ENCODE measurements around the gene EIF1B. TPM values are rescaled to one million over a fixed set of nuclear protein-coding genes. Genes with fewer than 3 reads are reported as not detected.
A peak's percentile ranks its signal among the peaks of the same experiment; 100 is the strongest.

Gene EIF1B
- total RNA-seq (ENCODE audit: low replicate concordance) = 55.2 and 81.8 TPM in 2 replicates
- long read RNA-seq, transcript EIF1B-201 (4 exons, 1,010 nt) = major isoform, 61 of 66 reads
- long read RNA-seq, partial matches to known transcripts = 1 of 66 reads
- long read RNA-seq, other reads (novel, unspliced or antisense) = 0 of 66 reads

- Mint-ChIP-seq H3K27me3 (no peaks in the 10 kb centered on the region), H3K27ac (peak within 1 kb of the TSS; percentile 99), H3K9me3 (no peaks in the 10 kb centered on the region), H3K36me3 (peaks cover 28% of the 10 kb centered on the region), H3K4me1 (ENCODE audit: unreplicated experiment) (peaks cover 18% of the 10 kb centered on the region), H3K4me3 (peak within 1 kb of the TSS; percentile 98)
- peak; percentile 99 for DNase-seq (ENCODE audit: extremely low spot score, unreplicated experiment)
- peak; percentile 92 for TF ChIP-seq CTCF (conservative IDR thresholded peaks at IDR 0.05)
Observed at GRCh38 chr3:40309418-40309924, at the start of gene EIF1B. Gene EIF1B, plus strand, starts transcription at chr3:40309707. Its CDS starts 235 bp downstream, at chr3:40309942.

GRCh38 chr3:40262331-40262730 is 47.2 kb upstream of the EIF1B start:
- no peak for TF ChIP-seq CTCF (conservative IDR thresholded peaks at IDR 0.05)
- H3K4me1 Mint-ChIP-seq (ENCODE audit: unreplicated experiment) = no peaks in the 10 kb centered on the region
- H3K27ac Mint-ChIP-seq = no peak overlapping the region
- H3K36me3 Mint-ChIP-seq = no peaks in the 10 kb centered on the region
- DNase-seq (ENCODE audit: extremely low spot score, unreplicated experiment) = no peak
- H3K4me3 Mint-ChIP-seq = no peak overlapping the region
- H3K9me3 Mint-ChIP-seq = no peaks in the 10 kb centered on the region
- peaks cover 60% of the 10 kb centered on the region for H3K27me3 Mint-ChIP-seq

- no peak overlapping the region for H3K27ac Mint-ChIP-seq
- DNase-seq (ENCODE audit: extremely low spot score, unreplicated experiment) = no peak
- no peaks in the 10 kb centered on the region for H3K9me3 Mint-ChIP-seq
Observed at GRCh38 chr3:40264451-40264850, 45.1 kb upstream of the EIF1B start.

GRCh38 chr3:40265181-40265580 is 44.3 kb upstream of the EIF1B start:
- Mint-ChIP-seq H3K9me3 (no peaks in the 10 kb centered on the region), H3K27me3 (peaks cover 69% of the 10 kb centered on the region), H3K4me1 (ENCODE audit: unreplicated experiment) (peaks cover 8% of the 10 kb centered on the region), H3K4me3 (no peak overlapping the region), H3K36me3 (no peaks in the 10 kb centered on the region), H3K27ac (no peak overlapping the region)
- DNase-seq (ENCODE audit: extremely low spot score, unreplicated experiment) = no peak
- TF ChIP-seq CTCF (conservative IDR thresholded peaks at IDR 0.05) = no peak

More at GRCh38 chr3:40264451-40264850, 45.1 kb upstream of the EIF1B start:
- peaks cover 8% of the 10 kb centered on the region for H3K4me1 Mint-ChIP-seq (ENCODE audit: unreplicated experiment)
- no peak overlapping the region for H3K4me3 Mint-ChIP-seq
- TF ChIP-seq CTCF (conservative IDR thresholded peaks at IDR 0.05) = no peak
- H3K36me3 Mint-ChIP-seq = no peaks in the 10 kb centered on the region
- peaks cover 65% of the 10 kb centered on the region for H3K27me3 Mint-ChIP-seq

GRCh38 chr3:40267937-40268724 is 41.4 kb upstream of the EIF1B start:
- DNase-seq (ENCODE audit: extremely low spot score, unreplicated experiment) = no peak
- no peak for TF ChIP-seq CTCF (conservative IDR thresholded peaks at IDR 0.05)
- Mint-ChIP-seq H3K36me3 (no peaks in the 10 kb centered on the region), H3K4me3 (no peak overlapping the region), H3K27ac (peak overlapping the region; percentile 8), H3K27me3 (peaks cover 68% of the 10 kb centered on the region), H3K9me3 (no peaks in the 10 kb centered on the region), H3K4me1 (ENCODE audit: unreplicated experiment) (peaks cover 8% of the 10 kb centered on the region)

All from type B pancreatic cell (in vitro differentiated cells).